Neutrophil (primary cell): ENCODE measurements around the gene ARHGAP9.

ENCODE experiments used
- H3K27ac ChIP-seq: fragments of 200-600 bp; sonication (generic); 2 replicates; pipeline ENCODE4 v1.5.1; 2016; ENCODE audit warnings: mild to moderate bottlenecking, moderate library complexity
- H3K27me3 ChIP-seq: fragments of 200-600 bp; sonication (generic); 2 replicates; pipeline ENCODE4 v1.6.0; 2016; ENCODE audit warnings: mild to moderate bottlenecking
- H3K36me3 ChIP-seq: fragments of 200-600 bp; sonication (generic); 2 replicates; pipeline ENCODE4 v1.5.1; 2017
- H3K4me1 ChIP-seq, 2 experiments: fragments of 200-600 bp in 1 of 2; sonication (generic) in 1 of 2; 1 replicate in 1 of 2; 2 replicates in 1 of 2; pipeline versions ENCODE4 v1.5.1 to v1.6.1; 2013 to 2016; ENCODE audit warnings: low read depth in 1 of 2, low read length in 1 of 2, mild to moderate bottlenecking in 1 of 2, moderate library complexity in 1 of 2; ENCODE audit not compliant: control insufficient read depth in 1 of 2, insufficient read depth in 1 of 2
- H3K4me3 ChIP-seq, 2 experiments: fragments of 200-600 bp in 1 of 2; sonication (generic) in 1 of 2; 1 replicate in 1 of 2; 2 replicates in 1 of 2; pipeline ENCODE4 v1.5.1; 2013 to 2016; ENCODE audit warnings: low read depth in 1 of 2, low read length in 1 of 2, mild to moderate bottlenecking in 1 of 2, moderate library complexity in 1 of 2
- H3K9me3 ChIP-seq: fragments of 200-600 bp; sonication (generic); 2 replicates; pipeline ENCODE4 v1.5.1; 2016
- TF ChIP-seq, protein P1 (sequence below): fragments of 200-600 bp; sonication (generic); IDR thresholded peaks from 2 replicates; pipeline ENCODE4 v1.5.1; 2016; ENCODE audit warnings: antibody characterized with exemption

The ARHGAP9 gene

DNA sequence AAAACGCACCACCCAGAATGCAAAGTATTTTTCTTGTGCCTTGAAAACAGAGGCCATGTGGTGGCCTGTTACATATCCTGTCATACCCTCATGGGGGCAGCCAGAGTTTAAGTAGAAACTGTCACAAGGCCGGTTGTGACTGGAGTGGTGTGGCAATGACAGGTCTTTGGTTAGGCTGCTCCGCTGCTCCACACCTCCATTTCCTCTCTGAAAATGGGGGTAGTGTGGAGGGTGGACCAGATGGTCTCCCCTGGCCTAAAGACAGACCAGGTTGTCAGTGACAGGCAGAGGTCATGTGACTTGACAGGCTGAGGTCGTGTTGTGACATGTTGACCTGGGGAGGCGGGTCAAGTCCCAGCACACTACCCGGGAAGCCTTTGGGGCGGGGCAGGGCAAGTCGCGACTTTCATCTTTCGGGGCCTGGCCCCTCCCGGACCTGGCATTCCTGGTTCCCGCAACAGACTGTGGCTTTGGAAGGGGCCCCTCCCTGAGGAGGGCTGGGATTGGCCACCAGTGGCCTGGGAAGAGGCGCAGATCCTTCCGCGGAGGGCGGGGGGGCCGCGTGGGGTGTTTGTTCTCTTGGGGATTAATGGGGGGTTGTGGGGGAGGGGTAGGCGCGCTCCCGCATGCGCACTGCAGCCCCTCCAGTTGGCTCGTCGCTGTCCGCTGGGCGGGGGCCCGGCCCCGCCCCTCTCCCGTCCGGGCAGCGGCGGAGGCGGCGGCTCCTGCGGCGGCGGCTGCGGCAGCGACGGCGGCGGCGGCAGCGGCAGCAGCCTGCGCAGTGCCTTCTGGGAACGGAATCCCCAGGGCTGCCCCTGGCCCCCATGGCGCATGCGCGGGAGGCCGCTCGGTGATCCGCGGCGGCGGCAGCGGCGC, 42.6 kb upstream of the ARHGAP9 start, which contains the start of gene MBD6:
Gene MBD6, plus strand, starts transcription at position 814 of the 876 bp plus-strand sequence. CDS start 1,480 bp downstream, outside the sequence.
- Histone ChIP-seq H3K27ac (peak within 1 kb of the TSS; percentile 100), H3K4me1 (peaks cover 56 to 59% of the 10 kb centered on the region in 2 experiments), H3K27me3 (no peaks in the 10 kb centered on the region), H3K9me3 (no peaks in the 10 kb centered on the region), H3K4me3 (peak within 1 kb of the TSS; percentile 78 to 99), H3K36me3 (peaks cover 48% of the 10 kb centered on the region)
- TF ChIP-seq, protein P1, sequence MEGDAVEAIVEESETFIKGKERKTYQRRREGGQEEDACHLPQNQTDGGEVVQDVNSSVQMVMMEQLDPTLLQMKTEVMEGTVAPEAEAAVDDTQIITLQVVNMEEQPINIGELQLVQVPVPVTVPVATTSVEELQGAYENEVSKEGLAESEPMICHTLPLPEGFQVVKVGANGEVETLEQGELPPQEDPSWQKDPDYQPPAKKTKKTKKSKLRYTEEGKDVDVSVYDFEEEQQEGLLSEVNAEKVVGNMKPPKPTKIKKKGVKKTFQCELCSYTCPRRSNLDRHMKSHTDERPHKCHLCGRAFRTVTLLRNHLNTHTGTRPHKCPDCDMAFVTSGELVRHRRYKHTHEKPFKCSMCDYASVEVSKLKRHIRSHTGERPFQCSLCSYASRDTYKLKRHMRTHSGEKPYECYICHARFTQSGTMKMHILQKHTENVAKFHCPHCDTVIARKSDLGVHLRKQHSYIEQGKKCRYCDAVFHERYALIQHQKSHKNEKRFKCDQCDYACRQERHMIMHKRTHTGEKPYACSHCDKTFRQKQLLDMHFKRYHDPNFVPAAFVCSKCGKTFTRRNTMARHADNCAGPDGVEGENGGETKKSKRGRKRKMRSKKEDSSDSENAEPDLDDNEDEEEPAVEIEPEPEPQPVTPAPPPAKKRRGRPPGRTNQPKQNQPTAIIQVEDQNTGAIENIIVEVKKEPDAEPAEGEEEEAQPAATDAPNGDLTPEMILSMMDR = peak; percentile 19

DNA sequence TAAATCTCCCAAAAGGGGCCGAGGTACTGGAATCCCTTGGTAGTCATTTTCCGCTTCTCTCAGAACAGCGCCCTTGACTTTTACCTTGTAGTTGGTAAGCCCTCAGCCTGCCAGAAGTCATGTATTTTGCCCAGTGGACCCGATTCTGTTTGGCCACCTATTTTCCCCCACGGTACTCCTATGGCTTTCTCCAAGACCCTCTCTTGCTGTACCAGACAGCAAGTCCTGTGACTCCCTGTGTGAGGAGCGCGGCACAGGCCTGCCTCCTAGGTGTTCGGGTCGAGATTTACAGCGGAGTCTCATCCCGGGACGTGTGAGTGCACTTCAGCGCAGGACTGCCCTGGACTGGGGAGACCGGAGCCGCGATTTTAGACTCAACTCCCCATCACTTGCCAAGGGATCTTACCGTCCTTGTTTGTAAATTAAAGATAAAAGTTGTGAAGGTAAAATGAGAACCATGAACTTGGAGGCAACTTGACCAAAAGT, 41.9 kb upstream of the ARHGAP9 start:
- H3K27ac ChIP-seq = peak overlapping the region; percentile 100
- H3K36me3 ChIP-seq = peaks cover 48% of the 10 kb centered on the region
- no peaks in the 10 kb centered on the region for H3K27me3 ChIP-seq
- no peaks in the 10 kb centered on the region for H3K9me3 ChIP-seq
- TF ChIP-seq, protein P1 = no peak
- H3K4me1 ChIP-seq = peaks cover 56 to 59% of the 10 kb centered on the region in 2 experiments
- H3K4me3 ChIP-seq = peak overlapping the region; percentile 69 to 78

DNA sequence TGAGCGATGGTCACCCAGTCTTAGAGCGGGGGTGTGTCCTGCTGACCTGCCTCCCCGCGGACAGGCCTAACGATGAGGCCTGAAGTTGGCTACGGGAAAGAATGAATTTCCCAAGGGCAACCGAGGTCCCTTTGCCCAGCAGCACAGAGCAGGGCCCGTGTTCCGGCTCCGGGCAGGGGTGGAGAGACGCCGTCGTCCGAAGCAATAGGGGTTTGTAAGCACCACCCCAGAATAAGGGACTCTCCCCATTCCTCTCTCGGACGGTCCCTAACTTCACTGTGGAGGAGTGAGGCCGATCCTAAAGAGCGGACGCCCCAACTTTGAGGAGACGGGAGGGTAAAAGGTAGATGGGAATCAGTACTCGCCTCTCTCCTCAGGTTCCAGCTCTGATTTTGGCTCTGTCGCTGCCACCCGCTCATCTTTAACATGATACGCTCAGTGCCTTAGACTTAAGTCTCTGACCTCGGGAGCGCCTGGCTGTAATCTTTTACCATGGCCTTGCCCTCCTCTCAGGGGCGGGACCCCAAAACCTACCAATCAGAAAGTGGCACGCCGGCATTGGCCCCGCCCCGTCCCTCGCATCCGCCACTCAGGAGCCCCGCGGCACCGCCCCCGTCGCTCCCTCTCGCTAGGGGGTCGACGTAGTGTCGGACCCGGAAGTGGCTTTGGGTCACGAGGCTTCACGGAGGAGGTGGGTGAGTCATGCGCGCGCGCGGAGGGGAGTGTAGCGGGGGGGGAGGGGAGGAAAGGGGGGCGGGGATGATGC, 40.6 kb upstream of the ARHGAP9 start, which contains the start of gene DDIT3:
Gene DDIT3, minus strand, starts transcription at position 462 of the 766 bp plus-strand sequence. CDS start 3,108 bp downstream, outside the sequence.
- Histone ChIP-seq H3K27me3 (no peaks in the 10 kb centered on the region), H3K4me3 (peak within 1 kb of the TSS; percentile 78 to 98), H3K4me1 (peaks cover 54 to 56% of the 10 kb centered on the region in 2 experiments), H3K36me3 (peaks cover 48% of the 10 kb centered on the region), H3K27ac (peak within 1 kb of the TSS; percentile 100), H3K9me3 (no peaks in the 10 kb centered on the region)
- TF ChIP-seq, protein P1 = peak; percentile 36

- Histone ChIP-seq H3K9me3 (no peaks in the 10 kb centered on the region), H3K27ac (peak overlapping the region; percentile 100), H3K27me3 (no peaks in the 10 kb centered on the region), H3K4me1 (peaks cover 49 to 51% of the 10 kb centered on the region in 2 experiments), H3K36me3 (peaks cover 48% of the 10 kb centered on the region), H3K4me3 (peak overlapping the region; percentile 78 to 98)
- TF ChIP-seq, protein P1 = peak; percentile 37
Observed at GRCh38 chr12:57519796-57520052, 40.1 kb upstream of the ARHGAP9 start.

GRCh38 chr12:57518920-57519795, 39.5 kb upstream of the ARHGAP9 start:
- Histone ChIP-seq H3K27me3 (no peaks in the 10 kb centered on the region), H3K36me3 (peaks cover 48% of the 10 kb centered on the region), H3K27ac (peak overlapping the region; percentile 100), H3K9me3 (no peaks in the 10 kb centered on the region), H3K4me3 (peak overlapping the region; percentile 78 to 98), H3K4me1 (peaks cover 43 to 46% of the 10 kb centered on the region in 2 experiments)
- TF ChIP-seq, protein P1 = no peak
